MM.1S (cell line): ENCODE data around the gene RPGRIP1L.

ENCODE experiments used
- EZH2 ChIP-seq: fragments of 300-600 bp; sonication (generic); optimal IDR thresholded peaks from 2 replicates; pipeline ENCODE3; 2017; ENCODE audit warnings: low read depth, mild to moderate bottlenecking, antibody characterized with exemption, low read length, mixed read lengths
- EZH2phosphoT487 ChIP-seq: fragments of 300-600 bp; sonication (generic); IDR thresholded peaks from 2 replicates; pipeline ENCODE4 v1.6.1; 2018; ENCODE audit warnings: antibody characterized with exemption, low read length
- TF ChIP-seq, protein P1 (sequence below): fragments of 300-600 bp; sonication (generic); IDR thresholded peaks from 2 replicates; pipeline ENCODE4 v1.5.1; 2016; ENCODE audit warnings: antibody characterized with exemption, low read length, mixed read lengths

GRCh38 chr16:53629151-53629550, 74.5 kb downstream of the RPGRIP1L start:
- TF ChIP-seq, protein P1, sequence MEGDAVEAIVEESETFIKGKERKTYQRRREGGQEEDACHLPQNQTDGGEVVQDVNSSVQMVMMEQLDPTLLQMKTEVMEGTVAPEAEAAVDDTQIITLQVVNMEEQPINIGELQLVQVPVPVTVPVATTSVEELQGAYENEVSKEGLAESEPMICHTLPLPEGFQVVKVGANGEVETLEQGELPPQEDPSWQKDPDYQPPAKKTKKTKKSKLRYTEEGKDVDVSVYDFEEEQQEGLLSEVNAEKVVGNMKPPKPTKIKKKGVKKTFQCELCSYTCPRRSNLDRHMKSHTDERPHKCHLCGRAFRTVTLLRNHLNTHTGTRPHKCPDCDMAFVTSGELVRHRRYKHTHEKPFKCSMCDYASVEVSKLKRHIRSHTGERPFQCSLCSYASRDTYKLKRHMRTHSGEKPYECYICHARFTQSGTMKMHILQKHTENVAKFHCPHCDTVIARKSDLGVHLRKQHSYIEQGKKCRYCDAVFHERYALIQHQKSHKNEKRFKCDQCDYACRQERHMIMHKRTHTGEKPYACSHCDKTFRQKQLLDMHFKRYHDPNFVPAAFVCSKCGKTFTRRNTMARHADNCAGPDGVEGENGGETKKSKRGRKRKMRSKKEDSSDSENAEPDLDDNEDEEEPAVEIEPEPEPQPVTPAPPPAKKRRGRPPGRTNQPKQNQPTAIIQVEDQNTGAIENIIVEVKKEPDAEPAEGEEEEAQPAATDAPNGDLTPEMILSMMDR: no peak
- TF ChIP-seq EZH2 (no peak), EZH2phosphoT487 (no peak)
